K562 (cell line): ENCODE data around the gene HDAC9.

Source experiments
- BMI1 ChIP-seq: fragments of 150-350 bp; IDR thresholded peaks from 2 replicates; pipeline ENCODE4 v1.6.1; 2014; ENCODE audit warnings: low read length
- CXXC5 ChIP-seq: fragments of 250-450 bp; sonication (Bioruptor Pico); IDR thresholded peaks from 2 replicates; pipeline ENCODE4 v1.8.0; 2022; ENCODE audit warnings: inconsistent platforms, mild to moderate bottlenecking, moderate library complexity
- EGR1 ChIP-seq: fragments of 450-650 bp; conservative IDR thresholded peaks from 2 replicates; pipeline ENCODE4 v1.6.1; 2017; ENCODE audit warnings: mild to moderate bottlenecking
- FOXA3 ChIP-seq, 2 experiments: fragments of 450-650 bp in 1 of 2; sonication (generic) in 1 of 2; formaldehyde crosslinking; IDR thresholded peaks in 1 of 2; conservative IDR thresholded peaks in 1 of 2; 2 replicates each; pipeline versions ENCODE4 v1.4.0 to v1.8.0; 2020 to 2022; ENCODE audit warnings: mild to moderate bottlenecking in 2 of 2, missing genetic modification reagents in 1 of 2
- JUND ChIP-seq, 2 experiments: IDR thresholded peaks; 2 replicates in 1 of 2; 3 replicates in 1 of 2; pipeline ENCODE4 v1.6.1; 2011; ENCODE audit warnings: borderline replicate concordance in 2 of 2, low read depth in 2 of 2, low read length in 2 of 2, improper control_type of control experiment in 1 of 2, missing biosample characterization in 1 of 2, missing genetic modification characterization in 1 of 2, missing genetic modification reagents in 1 of 2
- MAX ChIP-seq: sonication (generic); formaldehyde crosslinking; IDR thresholded peaks from 2 replicates; pipeline ENCODE4 v1.9.0; 2022; ENCODE audit warnings: mild to moderate bottlenecking, missing genetic modification reagents
- MCM5 ChIP-seq: fragments of 450-650 bp; IDR thresholded peaks from 2 replicates; pipeline ENCODE4 v1.6.1; 2016; ENCODE audit warnings: low read depth
- NCOA2 ChIP-seq, 2 experiments: fragments of 450-650 bp; IDR thresholded peaks; 2 replicates each; pipeline ENCODE4 v1.6.1; 2018; ENCODE audit warnings: mild to moderate bottlenecking in 2 of 2, moderate library complexity in 1 of 2; ENCODE audit not compliant: partially characterized antibody in 2 of 2
- PCBP2 ChIP-seq: fragments of 200-400 bp; formaldehyde crosslinking; IDR thresholded peaks from 2 replicates; pipeline ENCODE4 v1.6.1; 2018; ENCODE audit warnings: low read length, low read depth, mild to moderate bottlenecking, moderate library complexity; ENCODE audit not compliant: poor library complexity, severe bottlenecking
- SMARCA4 ChIP-seq: fragments of 450-650 bp; IDR thresholded peaks from 2 replicates; pipeline ENCODE4 v1.6.1; 2016
- SMC3 ChIP-seq: conservative IDR thresholded peaks from 2 replicates; pipeline ENCODE4 v1.6.1; 2011; ENCODE audit warnings: low read depth, low read length, improper control_type of control experiment; ENCODE audit not compliant: insufficient read depth
- TBP ChIP-seq: optimal IDR thresholded peaks from 2 replicates; pipeline ENCODE3; 2011; ENCODE audit warnings: low read depth, low read length, improper control_type of control experiment
- TGIF2 ChIP-seq: sonication (generic); formaldehyde crosslinking; IDR thresholded peaks from 2 replicates; pipeline ENCODE4 v1.8.1; 2022; ENCODE audit warnings: mild to moderate bottlenecking, missing genetic modification reagents, moderate library complexity
- ZNF644 ChIP-seq: fragments of 200-800 bp; sonication (Bioruptor generic); IDR thresholded peaks from 2 replicates; pipeline ENCODE4 v1.6.1; 2016; ENCODE audit warnings: low read depth, missing genetic modification characterization, missing compliant biosample characterization

- TF ChIP-seq JUND (IDR thresholded peaks at IDR 0.05; ENCODE audit: borderline replicate concordance, low read depth, low read length) = no peak
- TF ChIP-seq JUND (tag; IDR thresholded peaks at IDR 0.05; ENCODE audit: borderline replicate concordance, low read depth, low read length) = no peak
- no peak for TF ChIP-seq MCM5
- no peak for TF ChIP-seq BMI1
- TF ChIP-seq MAX (CRISPR knock-in tag) = no peak
- no peak for TF ChIP-seq NCOA2 (IDR thresholded peaks at IDR 0.05; ENCODE audit: partially characterized antibody in 2 of 2)
- no peak for TF ChIP-seq SMARCA4
- TF ChIP-seq CXXC5 (CRISPR knock-in tag) = no peak
- no peak for TF ChIP-seq TGIF2 (CRISPR knock-in tag)
- TF ChIP-seq ZNF644 (tag) = no peak
- no peak for TF ChIP-seq FOXA3 (CRISPR knock-in tag; conservative IDR thresholded peaks at IDR 0.05 in 1 of 2, IDR thresholded peaks at IDR 0.05 in 1 of 2)
- TF ChIP-seq SMC3 = no peak
- no peak for TF ChIP-seq EGR1
- TF ChIP-seq TBP = no peak
- TF ChIP-seq PCBP2 = no peak
Observed at GRCh38 chr7:19020062-19020461, 524.5 kb downstream of the HDAC9 start.
